ENCODE results near the gene UBAP2. TPM values are rescaled to one million over a fixed set of nuclear protein-coding genes. Genes with fewer than 3 reads are reported as not detected.

UBAP2 gene
- total RNA-seq, 1 experiment from 2014 or later: 60.8 TPM

GRCh38 chr9:34072410-34072809, 23.7 kb upstream of the UBAP2 start:
- no peak overlapping the region for H3K23ac ChIP-seq (ENCODE audit: insufficient read length, low read depth, low read length)
- H4K5ac ChIP-seq (ENCODE audit: insufficient read length, low read depth, low read length): no peak overlapping the region
- H3K9ac ChIP-seq (ENCODE audit: extremely low read depth, insufficient read length, low read length): no peak overlapping the region
- no peak overlapping the region for H2AFZ ChIP-seq (ENCODE audit: low read length)
- no peak overlapping the region for H2BK20ac ChIP-seq (ENCODE audit: low read depth, low read length, poor library complexity, severe bottlenecking)
- peak; percentile 73 for DNase-seq
- no peak overlapping the region for H2BK5ac ChIP-seq (ENCODE audit: insufficient read length, low read length)
- H4K91ac ChIP-seq (ENCODE audit: insufficient read length, low read depth, low read length): no peak overlapping the region
- H2BK15ac ChIP-seq (ENCODE audit: low read depth, low read length): no peak overlapping the region
- Mint-ChIP-seq H3K27ac (peak overlapping the region in 2 of 3 experiments; percentile 86; a peak in 4 of 7 replicates), H3K9me3 (peaks cover 0 to 2% of the 10 kb centered on the region in 2 experiments; a peak in 1 of 5 replicates), H3K4me1 (peaks cover 19 to 22% of the 10 kb centered on the region in 2 experiments), H3K36me3 (ENCODE audit: insufficient read depth in 1 of 3, low read depth in 3 of 3) (no peaks in the 10 kb centered on the region), H3K27me3 (ENCODE audit: low read depth) (no peaks in the 10 kb centered on the region), H3K4me3 (no peak overlapping the region; a peak in 1 of 5 replicates)
- H4K20me1 ChIP-seq (ENCODE audit: control insufficient read depth, insufficient read depth, insufficient read length): no peaks in the 10 kb centered on the region
- no peak overlapping the region for H3T11ph ChIP-seq (ENCODE audit: low read length)
- H2BK12ac ChIP-seq (ENCODE audit: insufficient read length, low read depth, low read length): no peak overlapping the region
- no peak overlapping the region for H3K4ac ChIP-seq (ENCODE audit: low read depth, low read length)
- TF ChIP-seq CTCF (conservative IDR thresholded peaks at IDR 0.05): no peak
- no peak overlapping the region for H4K8ac ChIP-seq (replicated peaks; ENCODE audit: insufficient read length, low read depth, low read length)
- H2AK5ac ChIP-seq (ENCODE audit: insufficient read length, low read length): no peak overlapping the region
- H3K56ac ChIP-seq (ENCODE audit: insufficient read length, low read depth, low read length): no peak overlapping the region
- no peaks in the 10 kb centered on the region for H3K79me1 ChIP-seq (ENCODE audit: insufficient read depth, low read depth, low read length, poor library complexity, severe bottlenecking)
- H3K18ac ChIP-seq (ENCODE audit: insufficient read length, low read depth, low read length): no peak overlapping the region
- H3K23me2 ChIP-seq (ENCODE audit: insufficient read length, low read depth, low read length, poor library complexity, severe bottlenecking): no peaks in the 10 kb centered on the region
- WGBS (ENCODE audit: extremely low coverage, insufficient read length, low lambda C conversion rate): no CpG with 5 or more reads among the region's 2 CpGs
- no peaks in the 10 kb centered on the region for H3K27me3 ChIP-seq (ENCODE audit: insufficient read depth, low read length)
- H3K4me1 ChIP-seq (ENCODE audit: insufficient read depth, low read length): no peaks in the 10 kb centered on the region
- H3K79me2 ChIP-seq (ENCODE audit: insufficient read depth, low read length): no peaks in the 10 kb centered on the region
- no peak overlapping the region for H3K4me2 ChIP-seq (ENCODE audit: insufficient read depth, insufficient read length, low read length)
- H3K27ac ChIP-seq (ENCODE audit: insufficient read length, low read depth, low read length): no peak overlapping the region
- no peak overlapping the region for H2BK120ac ChIP-seq (ENCODE audit: low read depth, low read length, poor library complexity, severe bottlenecking)
- no peaks in the 10 kb centered on the region for H3K9me3 ChIP-seq (ENCODE audit: control insufficient read depth, low read depth, low read length)
- no peak overlapping the region for H3K14ac ChIP-seq (ENCODE audit: insufficient read depth, low read length)

All from H9 (cell line).